PC-9 (cell line): ENCODE results near the gene MYOF. TPM values are rescaled to one million over a fixed set of nuclear protein-coding genes. Genes with fewer than 3 reads are reported as not detected.

Experiments
- BruUV-seq: library from RNA; stranded (reverse); fragments of 400-500 nt; replicated peaks from 2 replicates; lab custom pipeline; 2021; lab: Mats Ljungman, UMichigan
- CTCF ChIA-PET: fragments of 300-600 bp; sonication (Branson Sonifier 250); formaldehyde crosslinking; loops from one replicate; lab custom pipeline; 2022; ENCODE audit warnings: antibody characterized with exemption; lab: Charles Lee
- POLR2A ChIA-PET: fragments of 300-600 bp; sonication (Branson Sonifier 250); formaldehyde crosslinking; loops from one replicate; lab custom pipeline; 2022; ENCODE audit warnings: antibody characterized with exemption; ENCODE audit not compliant: unreplicated experiment; lab: Charles Lee
- DNase-seq, 2 experiments: peaks; one replicate each; pipeline versions ENCODE4 v3.0.0 to v3.0.0-alpha.2; 2015 to 2022; ENCODE audit warnings: mixed read lengths in 1 of 2
- H2AFZ ChIP-seq: fragments of 200-600 bp; sonication (generic); 2 replicates; pipeline ENCODE4 v1.8.1; 2017; ENCODE audit warnings: antibody characterized with exemption
- H3F3A ChIP-seq: fragments of 200-600 bp; sonication (generic); 2 replicates; pipeline ENCODE4 v1.8.1; 2017; ENCODE audit warnings: antibody characterized with exemption, mild to moderate bottlenecking, low read depth; ENCODE audit not compliant: insufficient read depth
- H3K27ac ChIP-seq: fragments of 200-600 bp; sonication (generic); 2 replicates; pipeline ENCODE4 v1.6.1; 2016; ENCODE audit warnings: mixed run types
- H3K27me3 ChIP-seq: fragments of 200-600 bp; sonication (generic); 2 replicates; pipeline ENCODE4 v1.6.1; 2016; ENCODE audit warnings: low read depth, mixed run types; ENCODE audit not compliant: insufficient read depth
- H3K36me3 ChIP-seq: fragments of 200-600 bp; sonication (generic); 2 replicates; pipeline ENCODE4 v1.6.1; 2016; ENCODE audit warnings: low read depth, mixed run types
- H3K4me1 ChIP-seq: fragments of 200-600 bp; sonication (generic); replicated peaks from 2 replicates; pipeline ENCODE4 v1.6.1; 2016; ENCODE audit warnings: mixed run types; ENCODE audit not compliant: insufficient read depth
- H3K4me2 ChIP-seq: fragments of 200-600 bp; sonication (generic); 2 replicates; pipeline ENCODE4 v1.6.1; 2017; ENCODE audit warnings: mixed run types
- H3K4me3 ChIP-seq: fragments of 200-600 bp; sonication (generic); 2 replicates; pipeline ENCODE4 v1.6.1; 2016; ENCODE audit warnings: mixed run types
- H3K79me2 ChIP-seq: fragments of 200-600 bp; sonication (generic); 2 replicates; pipeline ENCODE4 v1.6.1; 2017; ENCODE audit warnings: low read depth, mixed run types
- H3K9me2 ChIP-seq: fragments of 200-600 bp; sonication (generic); 2 replicates; pipeline ENCODE4 v1.8.1; 2017; ENCODE audit warnings: mild to moderate bottlenecking; ENCODE audit not compliant: insufficient read depth
- H3K9me3 ChIP-seq: fragments of 200-600 bp; sonication (generic); 2 replicates; pipeline ENCODE4 v1.8.1; 2016; ENCODE audit warnings: low read depth; ENCODE audit not compliant: insufficient read depth
- H4K20me1 ChIP-seq: fragments of 200-600 bp; sonication (generic); 2 replicates; pipeline ENCODE4 v1.8.1; 2017; ENCODE audit not compliant: insufficient read depth
- CTCF ChIP-seq: fragments of 200-600 bp; sonication (generic); conservative IDR thresholded peaks from 2 replicates; pipeline ENCODE4 v1.6.1; 2017; ENCODE audit warnings: mixed run types, antibody characterized with exemption, mild to moderate bottlenecking, moderate library complexity
- EZH2 ChIP-seq: fragments of 200-600 bp; sonication (generic); IDR thresholded peaks from 2 replicates; pipeline ENCODE4 v1.8.0; 2017; ENCODE audit warnings: antibody characterized with exemption, low read depth
- intact Hi-C: fragments of 100-400 bp; cut with micrococcal nuclease; formaldehyde crosslinking; loops from one replicate; pipeline ENCODE4 v1.10.0; 2022; ENCODE audit not compliant: unreplicated experiment
- total RNA-seq: library from RNA; stranded (reverse); gene quantifications from 2 replicates; pipeline ENCODE4 v1.2.3, GENCODE V29; 2021

Gene MYOF
- total RNA-seq, 1 experiment from 2014 or later: 274 TPM

GRCh38 chr10:93267521-93267920 lies 214.6 kb downstream of the MYOF start:
- H3K27me3 ChIP-seq: no peaks in the 10 kb centered on the region
- no peaks in the 10 kb centered on the region for H3K9me2 ChIP-seq
- intact Hi-C loops: no loop called here
- H3K9me3 ChIP-seq: no peaks in the 10 kb centered on the region
- no peaks in the 10 kb centered on the region for H3F3A ChIP-seq
- DNase-seq: no peak
- CTCF ChIA-PET: no interaction called here
- H3K36me3 ChIP-seq: no peaks in the 10 kb centered on the region
- H3K4me3 ChIP-seq: no peak overlapping the region
- TF ChIP-seq EZH2 (no peak), CTCF (no peak)
- H3K4me2 ChIP-seq: no peak overlapping the region
- H3K27ac ChIP-seq: no peak overlapping the region
- POLR2A ChIA-PET: no interaction called here
- no peaks in the 10 kb centered on the region for H3K4me1 ChIP-seq
- no peaks in the 10 kb centered on the region for H3K79me2 ChIP-seq
- no TSS peak for BruUV-seq
- no peak overlapping the region for H2AFZ ChIP-seq
- no peaks in the 10 kb centered on the region for H4K20me1 ChIP-seq

GRCh38 chr10:93266858-93267257 lies 215.3 kb downstream of the MYOF start:
- H3K9me2 ChIP-seq: no peaks in the 10 kb centered on the region
- no peak overlapping the region for H3K4me3 ChIP-seq
- POLR2A ChIA-PET: no interaction called here
- H3F3A ChIP-seq: no peaks in the 10 kb centered on the region
- no peak overlapping the region for H3K27ac ChIP-seq
- no peak overlapping the region for H2AFZ ChIP-seq
- CTCF ChIA-PET: no interaction called here
- H3K27me3 ChIP-seq: no peaks in the 10 kb centered on the region
- H3K4me1 ChIP-seq: no peaks in the 10 kb centered on the region
- intact Hi-C loops: no loop called here
- H3K36me3 ChIP-seq: no peaks in the 10 kb centered on the region
- no peak for TF ChIP-seq EZH2
- TF ChIP-seq CTCF: no peak
- H3K9me3 ChIP-seq: no peaks in the 10 kb centered on the region
- no peak for DNase-seq
- H3K79me2 ChIP-seq: no peaks in the 10 kb centered on the region
- no peaks in the 10 kb centered on the region for H4K20me1 ChIP-seq
- BruUV-seq: no TSS peak
- no peak overlapping the region for H3K4me2 ChIP-seq

- DNase-seq: no peak
- ChIA-PET POLR2A (no interaction called here), CTCF (no interaction called here)
Measured at GRCh38 chr10:93261961-93262610, 220.0 kb downstream of the MYOF start.

GRCh38 chr10:93261089-93261488 lies 221.0 kb downstream of the MYOF start:
- H3K9me3 ChIP-seq: no peaks in the 10 kb centered on the region
- no peak overlapping the region for H3K27ac ChIP-seq
- DNase-seq: no peak
- ChIA-PET CTCF (no interaction called here), POLR2A (no interaction called here)
- H3F3A ChIP-seq: no peaks in the 10 kb centered on the region
- no peak overlapping the region for H3K4me2 ChIP-seq
- no peaks in the 10 kb centered on the region for H3K36me3 ChIP-seq
- no peaks in the 10 kb centered on the region for H4K20me1 ChIP-seq
- TF ChIP-seq EZH2: no peak
- H3K79me2 ChIP-seq: no peaks in the 10 kb centered on the region
- intact Hi-C loops: no loop called here
- no peaks in the 10 kb centered on the region for H3K9me2 ChIP-seq
- no peaks in the 10 kb centered on the region for H3K4me1 ChIP-seq
- H3K27me3 ChIP-seq: no peaks in the 10 kb centered on the region
- H3K4me3 ChIP-seq: no peak overlapping the region
- no TSS peak for BruUV-seq
- no peak overlapping the region for H2AFZ ChIP-seq

More at GRCh38 chr10:93261961-93262610, 220.0 kb downstream of the MYOF start:
- Histone ChIP-seq H3K9me3 (no peaks in the 10 kb centered on the region), H3K36me3 (no peaks in the 10 kb centered on the region), H3F3A (no peaks in the 10 kb centered on the region), H3K27ac (no peak overlapping the region), H2AFZ (no peak overlapping the region), H3K9me2 (no peaks in the 10 kb centered on the region), H3K4me3 (no peak overlapping the region), H3K27me3 (no peaks in the 10 kb centered on the region), H3K4me2 (no peak overlapping the region), H4K20me1 (no peaks in the 10 kb centered on the region), H3K79me2 (no peaks in the 10 kb centered on the region), H3K4me1 (no peaks in the 10 kb centered on the region)
- BruUV-seq: no TSS peak
- intact Hi-C loops: no loop called here
- no peak for TF ChIP-seq EZH2
